Stimulated activated CD4-positive, alpha-beta T cell treated with anti-CD3 and anti-CD28 coated beads, Interleukin-4, amount 100 ng/mL, for 1 hour (primary cell): ENCODE results near the gene HRH2.
"Not testable (repeated sequence)": the region's sequence is repeated elsewhere in the genome, so short reads cannot be mapped to it uniquely, and the experiment has no call there.

Experiments used
- DNase-seq: peaks from one replicate; pipeline ENCODE4 v3.0.0-alpha.2; 2020

Gene HRH2

GRCh38 chr5:175657593-175658271 is at the start of gene HRH2:
HRH2 (plus strand) TSS chr5:175658071; CDS start chr5:175683234, 25,163 bp downstream.
- DNase-seq = peak; percentile 58

DNA sequence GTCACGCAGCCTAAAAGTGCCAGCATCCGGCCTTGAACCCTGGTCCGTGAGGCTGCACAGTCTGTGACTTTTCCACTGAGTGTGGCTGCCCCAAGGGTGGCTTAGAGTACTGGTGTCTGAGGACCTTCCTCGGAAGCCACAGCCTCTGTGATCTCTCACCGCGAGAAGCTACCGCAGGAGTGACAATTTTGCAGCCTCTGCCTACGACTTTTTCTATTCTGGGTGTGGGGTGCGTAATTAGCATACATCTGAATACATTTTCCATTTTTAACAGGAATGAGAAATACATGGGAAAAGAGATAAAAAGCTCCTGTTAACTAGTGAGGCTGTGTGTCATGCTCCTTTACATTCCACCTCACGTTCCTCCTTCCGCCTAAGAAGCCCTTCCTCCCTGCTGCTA is 48.3 kb upstream of the HRH2 start:
- peak; percentile 21 for DNase-seq

- DNase-seq = no peak
These were observed 47.5 kb upstream of the HRH2 start for GRCh38 chr5:175610381-175610780.

- DNase-seq = no peak
These were observed 47.0 kb upstream of the HRH2 start for GRCh38 chr5:175610898-175611297.

DNA sequence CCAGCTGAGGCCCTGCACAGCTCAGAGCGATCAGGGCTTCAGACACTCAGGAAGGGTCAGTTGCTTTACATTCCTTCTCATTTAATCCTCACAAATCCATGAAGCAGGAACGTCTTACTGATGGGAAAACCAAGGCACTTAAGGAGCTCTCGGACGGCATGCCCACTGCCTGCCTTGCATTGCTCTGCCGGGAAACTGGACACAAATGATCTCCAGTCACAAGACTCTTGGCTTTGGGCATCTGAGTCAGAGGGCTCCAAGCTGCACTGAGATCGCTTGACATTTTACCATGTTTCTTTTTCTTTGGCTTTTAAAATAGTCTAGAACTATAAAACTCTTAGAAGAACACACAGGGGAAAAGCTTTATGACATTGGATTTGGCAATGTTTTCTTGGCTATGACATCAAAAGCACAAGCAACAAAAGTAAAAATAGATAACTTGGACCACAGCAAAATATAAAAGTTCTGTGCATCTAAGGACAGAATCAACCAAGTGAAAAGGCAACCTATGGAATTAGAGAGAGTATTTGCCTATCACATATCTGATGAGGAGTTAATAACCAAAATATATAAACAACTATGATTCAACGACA is 43.6 kb upstream of the HRH2 start:
- no peak for DNase-seq

- DNase-seq = no peak
These were observed 43.0 kb upstream of the HRH2 start for GRCh38 chr5:175614861-175615260.

DNA sequence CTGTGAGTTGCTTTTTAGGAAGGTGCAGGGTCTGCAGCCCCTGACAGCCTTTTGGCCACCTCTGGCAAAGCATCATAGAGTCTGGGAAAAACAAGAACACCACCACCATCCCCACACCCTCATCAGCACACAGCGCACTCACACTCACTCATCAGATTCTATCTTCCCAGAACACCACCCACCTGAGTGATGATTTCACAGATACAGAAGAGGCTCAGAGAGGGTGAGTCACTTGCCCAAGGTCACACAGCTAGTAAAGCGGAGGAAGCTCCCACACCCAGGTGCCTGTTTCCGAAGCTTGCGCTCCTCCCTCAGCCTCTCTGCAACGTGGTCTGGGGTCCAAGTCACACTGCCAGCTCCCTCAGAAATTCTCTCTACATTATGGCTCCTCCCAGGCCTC is 41.8 kb upstream of the HRH2 start:
- DNase-seq = peak; percentile 7

DNA sequence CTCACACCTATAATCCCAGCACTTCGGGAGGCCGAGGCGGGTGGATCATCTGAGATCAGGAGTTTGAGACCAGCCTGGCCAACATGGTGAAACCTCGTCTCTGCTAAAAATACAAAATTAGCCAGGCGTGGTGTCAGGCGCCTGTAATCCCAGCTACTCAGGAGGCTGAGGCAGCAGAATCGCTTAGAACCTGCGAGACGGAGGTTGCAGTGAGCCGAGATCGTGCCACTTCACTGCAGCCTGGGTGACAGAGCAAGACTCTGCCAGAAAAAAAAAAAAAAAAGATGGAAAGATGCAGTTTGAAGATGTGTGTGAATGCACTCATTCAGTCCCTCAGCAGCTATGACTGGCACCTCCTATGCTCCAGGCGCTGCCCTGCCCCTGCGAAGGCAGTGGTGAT is 41.3 kb upstream of the HRH2 start:
- not testable (repeated sequence) for DNase-seq

DNA sequence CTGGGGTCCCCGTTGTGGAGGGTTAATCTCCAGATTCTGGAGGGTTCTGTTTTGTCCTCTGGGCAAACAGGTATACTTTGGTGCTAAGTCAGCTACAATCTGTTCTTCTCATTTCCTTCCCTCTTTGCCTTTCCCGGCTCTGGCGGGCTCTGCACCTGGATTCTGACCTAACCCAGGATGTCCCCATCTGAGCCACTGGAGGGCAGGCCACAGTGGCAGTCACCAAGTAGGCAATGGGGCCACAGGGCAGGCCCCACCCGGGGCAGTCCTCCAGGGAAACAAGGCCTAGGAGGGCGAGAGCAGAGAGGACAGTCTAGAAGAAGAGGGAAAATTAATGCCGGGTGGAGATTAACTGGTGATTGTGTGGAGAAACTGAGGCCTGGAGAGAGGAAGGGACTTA is 40.4 kb upstream of the HRH2 start:
- DNase-seq = no peak

DNA sequence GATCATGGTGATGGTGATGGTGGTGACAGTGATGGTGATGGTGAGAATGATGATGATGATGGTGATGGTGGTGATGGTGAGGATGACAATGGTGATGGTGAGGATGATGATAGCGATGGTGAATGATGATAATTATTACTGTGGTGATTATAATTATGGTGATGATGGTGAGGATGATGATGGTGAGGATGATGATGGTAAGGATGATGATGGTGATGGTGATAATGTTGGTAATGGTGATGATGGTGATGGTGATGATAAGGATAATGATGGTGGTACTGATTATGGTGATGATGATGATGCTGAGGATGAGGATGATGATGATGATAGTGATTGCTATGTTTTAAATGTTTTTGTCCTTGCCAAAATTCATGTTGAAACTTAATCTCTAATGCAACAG is 37.3 kb upstream of the HRH2 start:
- DNase-seq = no peak

GRCh38 chr5:175621971-175622370 is 35.9 kb upstream of the HRH2 start:
- DNase-seq = no peak

- no peak for DNase-seq
These were observed 34.8 kb upstream of the HRH2 start for GRCh38 chr5:175623088-175623487.

GRCh38 chr5:175624316-175624715 is 33.6 kb upstream of the HRH2 start:
- no peak for DNase-seq

DNA sequence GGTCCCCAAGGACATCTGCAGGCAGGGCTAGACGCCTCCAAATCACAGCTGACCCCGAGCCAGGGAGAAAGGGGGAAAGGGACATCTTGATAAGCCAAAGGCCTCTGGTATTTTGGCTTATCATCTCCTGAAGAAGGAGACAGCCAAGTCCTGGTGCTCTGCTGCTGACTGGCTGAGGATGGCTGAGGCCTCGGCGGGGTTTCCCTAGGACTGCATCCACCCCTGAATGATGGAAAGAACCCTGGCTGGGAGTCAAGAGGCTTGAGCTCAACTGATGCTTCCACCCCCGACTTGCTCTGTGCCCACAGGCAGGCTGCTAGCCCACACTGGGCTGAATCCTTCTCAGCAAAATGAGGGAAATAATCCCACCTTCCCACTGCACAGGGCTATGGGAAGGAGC is 30.9 kb upstream of the HRH2 start:
- no peak for DNase-seq

- DNase-seq = no peak
These were observed 30.1 kb upstream of the HRH2 start for GRCh38 chr5:175627739-175628138.

DNA sequence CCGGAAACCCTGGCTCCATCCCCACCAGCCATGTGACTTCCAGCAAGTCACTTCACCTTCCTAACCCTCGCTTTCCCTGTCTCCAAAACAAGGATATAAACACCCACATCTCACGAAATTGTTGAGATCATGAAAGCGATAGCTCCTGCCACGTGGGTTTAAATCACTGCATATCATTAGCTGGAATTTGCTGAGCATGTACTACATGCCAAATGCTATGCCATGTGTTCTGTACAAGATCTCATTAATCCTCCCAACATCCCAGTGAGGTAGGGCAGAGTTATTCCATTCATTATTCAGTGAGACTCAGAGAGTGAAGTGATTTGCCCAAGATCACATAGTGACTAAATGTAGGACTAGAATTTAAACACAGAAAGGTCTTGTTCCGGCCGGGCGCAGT is 29.2 kb upstream of the HRH2 start:
- DNase-seq = no peak

- DNase-seq = no peak
These were observed 28.6 kb upstream of the HRH2 start for GRCh38 chr5:175629261-175629660.

- DNase-seq = no peak
These were observed 28.1 kb upstream of the HRH2 start for GRCh38 chr5:175629793-175630192.

- DNase-seq = no peak
These were observed 21.9 kb upstream of the HRH2 start for GRCh38 chr5:175635854-175636584.

- no peak for DNase-seq
These were observed 19.6 kb upstream of the HRH2 start for GRCh38 chr5:175638305-175638704.

DNA sequence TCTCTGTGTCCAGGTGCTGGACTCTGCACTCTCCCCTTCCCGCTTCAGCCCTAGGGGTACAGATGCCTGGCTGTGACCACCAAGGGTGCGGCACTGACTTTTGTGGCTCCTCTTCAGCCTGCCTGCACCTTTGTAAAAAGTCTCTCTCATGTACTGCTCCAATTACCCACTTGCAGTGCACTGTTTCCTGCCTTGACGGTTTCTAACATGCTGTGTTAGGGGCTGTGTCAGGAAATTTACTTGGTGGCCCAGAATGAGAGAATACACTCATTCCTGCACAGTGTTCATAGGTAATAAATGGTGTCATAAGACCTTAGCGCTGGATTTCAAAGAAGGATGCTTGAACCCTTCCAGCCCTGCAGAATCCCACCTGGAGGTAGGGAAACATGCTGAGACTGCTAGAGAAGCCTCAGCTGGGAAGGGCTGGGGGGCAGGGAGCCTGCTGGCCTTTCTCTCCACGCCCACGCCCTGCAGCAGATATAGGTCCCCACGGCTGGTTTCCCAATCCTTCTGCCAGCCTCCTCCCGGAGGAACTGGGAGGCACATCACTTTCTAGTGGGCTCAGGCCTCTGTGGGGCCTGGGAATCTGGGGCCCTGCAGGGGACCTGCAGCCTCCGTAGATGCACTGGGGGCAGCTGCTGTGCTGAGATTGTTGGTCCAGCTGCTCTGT is 17.6 kb upstream of the HRH2 start:
- no peak for DNase-seq

GRCh38 chr5:175642998-175643397 is 14.9 kb upstream of the HRH2 start:
- DNase-seq = no peak

GRCh38 chr5:175646251-175646650 is 11.6 kb upstream of the HRH2 start:
- no peak for DNase-seq

DNA sequence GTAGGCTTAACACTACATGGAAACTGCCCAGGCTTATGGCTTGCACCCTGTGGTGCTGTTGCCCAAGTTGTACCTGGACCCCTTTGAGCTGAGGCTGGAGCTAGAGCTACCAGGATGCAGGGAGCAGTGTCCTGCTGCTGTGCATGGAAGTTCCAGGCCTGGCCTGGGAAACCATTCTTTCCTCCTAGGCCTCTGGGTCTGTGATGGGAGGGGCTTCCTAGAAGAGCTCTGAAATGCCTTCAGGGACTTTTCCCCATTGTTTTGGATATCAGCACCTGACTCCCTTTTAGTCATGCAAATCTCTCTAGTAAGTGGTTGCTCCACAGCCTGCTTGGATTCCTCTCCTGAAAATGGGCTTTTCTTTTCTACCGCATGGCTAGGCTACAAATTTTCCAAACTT is 7.9 kb upstream of the HRH2 start:
- DNase-seq = no peak
